SK-N-SH treated with all-trans-retinoic acid at 6 μM for 48 hours (cell line): Measurements from ENCODE around the gene CSGALNACT2.

Experiments
- ARNTL ChIP-seq: fragments of 450-650 bp; formaldehyde crosslinking; IDR thresholded peaks from 2 replicates; pipeline ENCODE4 v1.5.0; 2020; ENCODE audit warnings: low read depth, mild to moderate bottlenecking, moderate library complexity, borderline replicate concordance
- CSDC2 ChIP-seq: fragments of 250-450 bp; sonication (Bioruptor Pico); IDR thresholded peaks from 2 replicates; pipeline ENCODE4 v1.5.0; 2020; ENCODE audit warnings: mild to moderate bottlenecking, moderate library complexity
- GLIS3 ChIP-seq: fragments of 250-450 bp; sonication (Bioruptor Pico); IDR thresholded peaks from 2 replicates; pipeline ENCODE4 v1.5.0; 2020; ENCODE audit warnings: mild to moderate bottlenecking, moderate library complexity
- OSR1 ChIP-seq: fragments of 250-450 bp; sonication (Bioruptor Pico); IDR thresholded peaks from 2 replicates; pipeline ENCODE4 v1.8.0; 2022; ENCODE audit warnings: moderate library complexity, mild to moderate bottlenecking, inconsistent platforms
- RARB ChIP-seq: fragments of 250-450 bp; sonication (Bioruptor Pico); IDR thresholded peaks from 2 replicates; pipeline ENCODE4 v1.8.0; 2021; ENCODE audit warnings: mild to moderate bottlenecking, moderate library complexity
- SNAI2 ChIP-seq: fragments of 250-450 bp; sonication (Bioruptor Pico); IDR thresholded peaks from 2 replicates; pipeline ENCODE4 v1.5.0; 2020; ENCODE audit warnings: mild to moderate bottlenecking, moderate library complexity
- ZFP30 ChIP-seq: fragments of 450-650 bp; formaldehyde crosslinking; IDR thresholded peaks from 2 replicates; pipeline ENCODE4 v1.5.0; 2022; ENCODE audit warnings: mild to moderate bottlenecking, moderate library complexity
- TF ChIP-seq, protein P1 (sequence below): fragments of 250-450 bp; sonication (Bioruptor Pico); IDR thresholded peaks from 2 replicates; pipeline ENCODE4 v1.5.1; 2020; ENCODE audit warnings: low read depth, mild to moderate bottlenecking, moderate library complexity
- TF ChIP-seq, protein P2 (sequence below): fragments of 250-450 bp; sonication (Bioruptor Pico); IDR thresholded peaks from 2 replicates; pipeline ENCODE4 v1.8.0; 2020; ENCODE audit warnings: mild to moderate bottlenecking, moderate library complexity, borderline replicate concordance

GRCh38 chr10:43211431-43212042, 73.3 kb downstream of the CSGALNACT2 start:
- TF ChIP-seq RARB (CRISPR knock-in tag), result no peak
- no peak for TF ChIP-seq SNAI2 (CRISPR knock-in tag)
- no peak for TF ChIP-seq OSR1 (CRISPR knock-in tag)
- TF ChIP-seq, protein P1, sequence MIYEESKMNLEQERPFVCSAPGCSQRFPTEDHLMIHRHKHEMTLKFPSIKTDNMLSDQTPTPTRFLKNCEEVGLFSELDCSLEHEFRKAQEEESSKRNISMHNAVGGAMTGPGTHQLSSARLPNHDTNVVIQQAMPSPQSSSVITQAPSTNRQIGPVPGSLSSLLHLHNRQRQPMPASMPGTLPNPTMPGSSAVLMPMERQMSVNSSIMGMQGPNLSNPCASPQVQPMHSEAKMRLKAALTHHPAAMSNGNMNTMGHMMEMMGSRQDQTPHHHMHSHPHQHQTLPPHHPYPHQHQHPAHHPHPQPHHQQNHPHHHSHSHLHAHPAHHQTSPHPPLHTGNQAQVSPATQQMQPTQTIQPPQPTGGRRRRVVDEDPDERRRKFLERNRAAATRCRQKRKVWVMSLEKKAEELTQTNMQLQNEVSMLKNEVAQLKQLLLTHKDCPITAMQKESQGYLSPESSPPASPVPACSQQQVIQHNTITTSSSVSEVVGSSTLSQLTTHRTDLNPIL (CRISPR knock-in tag), result no peak
- no peak for TF ChIP-seq ARNTL (CRISPR knock-in tag)
- TF ChIP-seq GLIS3 (CRISPR knock-in tag), result no peak
- no peak for TF ChIP-seq ZFP30 (CRISPR knock-in tag)
- no peak for TF ChIP-seq CSDC2
- TF ChIP-seq, protein P2, sequence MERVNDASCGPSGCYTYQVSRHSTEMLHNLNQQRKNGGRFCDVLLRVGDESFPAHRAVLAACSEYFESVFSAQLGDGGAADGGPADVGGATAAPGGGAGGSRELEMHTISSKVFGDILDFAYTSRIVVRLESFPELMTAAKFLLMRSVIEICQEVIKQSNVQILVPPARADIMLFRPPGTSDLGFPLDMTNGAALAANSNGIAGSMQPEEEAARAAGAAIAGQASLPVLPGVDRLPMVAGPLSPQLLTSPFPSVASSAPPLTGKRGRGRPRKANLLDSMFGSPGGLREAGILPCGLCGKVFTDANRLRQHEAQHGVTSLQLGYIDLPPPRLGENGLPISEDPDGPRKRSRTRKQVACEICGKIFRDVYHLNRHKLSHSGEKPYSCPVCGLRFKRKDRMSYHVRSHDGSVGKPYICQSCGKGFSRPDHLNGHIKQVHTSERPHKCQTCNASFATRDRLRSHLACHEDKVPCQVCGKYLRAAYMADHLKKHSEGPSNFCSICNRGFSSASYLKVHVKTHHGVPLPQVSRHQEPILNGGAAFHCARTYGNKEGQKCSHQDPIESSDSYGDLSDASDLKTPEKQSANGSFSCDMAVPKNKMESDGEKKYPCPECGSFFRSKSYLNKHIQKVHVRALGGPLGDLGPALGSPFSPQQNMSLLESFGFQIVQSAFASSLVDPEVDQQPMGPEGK (CRISPR knock-in tag), result no peak
